Activated CD8-positive, alpha-beta memory T cell treated with anti-CD3 and anti-CD28 coated beads for 48 hours (primary cell): ENCODE data around the gene DSG3.

Source experiments
- DNase-seq, 3 experiments: peaks; one replicate each; pipeline ENCODE4 v3.0.0-alpha.2; 2020; ENCODE audit warnings: low read depth in 2 of 3, low spot score in 2 of 3

Gene DSG3, protein sequence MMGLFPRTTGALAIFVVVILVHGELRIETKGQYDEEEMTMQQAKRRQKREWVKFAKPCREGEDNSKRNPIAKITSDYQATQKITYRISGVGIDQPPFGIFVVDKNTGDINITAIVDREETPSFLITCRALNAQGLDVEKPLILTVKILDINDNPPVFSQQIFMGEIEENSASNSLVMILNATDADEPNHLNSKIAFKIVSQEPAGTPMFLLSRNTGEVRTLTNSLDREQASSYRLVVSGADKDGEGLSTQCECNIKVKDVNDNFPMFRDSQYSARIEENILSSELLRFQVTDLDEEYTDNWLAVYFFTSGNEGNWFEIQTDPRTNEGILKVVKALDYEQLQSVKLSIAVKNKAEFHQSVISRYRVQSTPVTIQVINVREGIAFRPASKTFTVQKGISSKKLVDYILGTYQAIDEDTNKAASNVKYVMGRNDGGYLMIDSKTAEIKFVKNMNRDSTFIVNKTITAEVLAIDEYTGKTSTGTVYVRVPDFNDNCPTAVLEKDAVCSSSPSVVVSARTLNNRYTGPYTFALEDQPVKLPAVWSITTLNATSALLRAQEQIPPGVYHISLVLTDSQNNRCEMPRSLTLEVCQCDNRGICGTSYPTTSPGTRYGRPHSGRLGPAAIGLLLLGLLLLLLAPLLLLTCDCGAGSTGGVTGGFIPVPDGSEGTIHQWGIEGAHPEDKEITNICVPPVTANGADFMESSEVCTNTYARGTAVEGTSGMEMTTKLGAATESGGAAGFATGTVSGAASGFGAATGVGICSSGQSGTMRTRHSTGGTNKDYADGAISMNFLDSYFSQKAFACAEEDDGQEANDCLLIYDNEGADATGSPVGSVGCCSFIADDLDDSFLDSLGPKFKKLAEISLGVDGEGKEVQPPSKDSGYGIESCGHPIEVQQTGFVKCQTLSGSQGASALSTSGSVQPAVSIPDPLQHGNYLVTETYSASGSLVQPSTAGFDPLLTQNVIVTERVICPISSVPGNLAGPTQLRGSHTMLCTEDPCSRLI

DNA sequence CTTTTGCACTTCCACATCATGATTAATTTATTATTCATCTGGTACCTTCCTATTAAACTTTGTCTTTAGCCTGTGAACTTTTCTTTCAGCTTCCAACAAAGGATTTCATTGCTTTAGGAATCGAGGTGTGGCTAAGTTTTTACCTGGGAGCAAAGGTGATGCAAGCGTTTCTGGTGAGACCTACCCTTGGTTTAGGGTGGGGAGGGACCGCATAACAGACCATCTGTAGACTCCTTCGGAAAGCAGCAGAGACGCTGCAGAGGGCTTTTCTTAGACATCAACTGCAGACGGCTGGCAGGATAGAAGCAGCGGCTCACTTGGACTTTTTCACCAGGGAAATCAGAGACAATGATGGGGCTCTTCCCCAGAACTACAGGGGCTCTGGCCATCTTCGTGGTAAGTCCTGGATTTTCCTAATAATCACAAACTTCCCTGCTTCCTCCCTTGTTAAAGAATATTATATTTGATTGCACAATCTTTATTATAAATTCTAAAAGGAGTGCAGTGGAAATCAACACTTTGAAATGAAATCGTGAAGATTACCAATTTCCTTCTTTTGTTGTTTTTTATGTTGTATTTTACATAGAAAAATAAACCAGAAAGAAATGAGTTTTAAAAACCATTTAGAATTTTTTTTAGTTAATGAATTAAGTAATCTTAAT, at the start of gene DSG3:
TSS of gene DSG3 (plus strand) at position 212 of the 662 bp plus-strand sequence. CDS start at position 349, 137 bp downstream.
- DNase-seq = no peak

DNA sequence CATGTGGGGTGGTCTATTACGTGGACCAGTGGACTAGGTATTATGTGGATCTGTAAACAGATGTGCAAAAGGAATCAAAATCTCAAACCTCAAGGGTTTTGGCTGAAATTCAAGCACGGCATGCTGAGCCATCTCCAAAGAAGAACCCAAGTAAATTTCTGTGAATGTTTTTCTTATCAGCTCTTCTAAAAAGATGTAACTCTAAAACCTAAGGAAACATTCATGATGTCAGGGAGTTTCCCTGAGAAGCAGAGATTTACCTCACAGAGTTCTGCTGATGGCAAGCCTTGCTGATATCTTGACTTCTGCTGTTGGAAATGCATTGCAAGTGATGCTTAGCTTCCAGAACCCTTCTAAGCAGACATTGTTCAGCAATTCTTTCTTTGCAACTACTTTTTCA, 49.4 kb upstream of the DSG3 start:
- no peak for DNase-seq

DNA sequence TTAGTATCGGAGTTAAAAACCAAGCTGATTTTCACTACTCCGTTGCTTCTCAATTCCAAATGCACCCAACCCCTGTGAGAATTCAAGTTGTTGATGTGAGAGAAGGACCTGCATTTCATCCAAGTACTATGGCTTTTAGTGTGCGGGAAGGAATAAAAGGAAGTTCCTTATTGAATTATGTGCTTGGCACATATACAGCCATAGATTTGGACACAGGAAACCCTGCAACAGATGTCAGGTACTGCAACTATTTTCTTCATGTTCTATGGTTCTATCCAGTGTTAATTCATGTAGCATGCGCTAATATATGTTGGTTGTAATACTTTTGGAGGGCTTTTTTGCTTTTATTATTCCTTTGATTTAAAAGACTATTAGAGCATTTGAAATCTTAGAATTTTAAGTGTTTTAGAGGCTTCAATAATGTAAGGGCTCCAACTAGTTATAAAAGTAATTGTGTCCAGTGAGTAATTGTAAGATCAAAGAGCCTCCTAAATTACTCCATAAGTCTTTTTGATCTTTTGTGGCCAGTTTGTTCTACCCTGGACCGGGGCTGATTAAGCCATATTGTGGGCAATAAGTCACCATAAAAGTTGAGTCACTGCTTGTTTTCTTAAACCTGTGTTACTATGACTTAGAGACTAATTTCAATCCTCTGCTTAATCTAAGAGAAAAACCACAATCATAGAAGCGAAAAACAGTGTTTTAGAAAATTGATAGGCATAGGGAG, 48.1 kb upstream of the DSG3 start:
- no peak for DNase-seq

DNA sequence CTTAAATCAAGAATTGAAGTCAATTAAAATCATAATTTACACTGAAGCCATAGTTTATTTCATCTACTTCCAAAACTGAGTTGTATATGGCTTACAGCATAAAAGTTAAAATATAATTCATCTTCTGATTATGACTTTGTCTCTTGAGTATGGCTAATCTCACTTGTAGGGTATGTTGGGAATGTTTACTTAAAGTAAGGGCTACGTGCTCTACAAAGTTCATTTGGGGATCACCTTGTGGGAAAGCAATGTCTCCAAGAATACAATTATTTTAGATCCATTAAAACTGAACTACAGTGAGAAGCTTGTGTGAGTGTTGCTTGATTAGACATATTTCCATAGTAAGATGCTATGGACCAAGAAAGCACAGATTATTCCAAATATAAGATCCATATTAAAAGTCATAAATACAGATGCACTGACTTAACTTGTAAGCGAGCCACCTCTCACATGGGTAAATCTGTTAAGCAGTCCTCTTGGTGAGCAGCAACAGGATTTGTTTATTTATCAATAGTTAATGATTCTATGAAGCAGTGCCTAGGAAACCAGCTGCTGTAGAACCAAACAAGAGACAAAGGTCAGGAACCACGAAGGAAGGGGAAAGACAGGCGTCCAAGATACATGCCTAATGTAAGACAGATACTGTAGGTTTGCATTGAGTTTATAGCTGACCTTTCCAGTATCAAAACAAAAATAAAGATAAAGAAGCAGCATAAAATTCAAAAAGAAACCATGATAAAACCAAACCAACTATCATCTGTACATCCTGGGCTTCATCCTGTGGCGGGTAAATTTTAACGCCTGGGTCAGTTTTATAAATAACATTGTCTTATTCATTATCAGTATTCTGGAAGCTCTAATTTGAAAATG, 46.1 kb upstream of the DSG3 start:
- DNase-seq = no peak

DNA sequence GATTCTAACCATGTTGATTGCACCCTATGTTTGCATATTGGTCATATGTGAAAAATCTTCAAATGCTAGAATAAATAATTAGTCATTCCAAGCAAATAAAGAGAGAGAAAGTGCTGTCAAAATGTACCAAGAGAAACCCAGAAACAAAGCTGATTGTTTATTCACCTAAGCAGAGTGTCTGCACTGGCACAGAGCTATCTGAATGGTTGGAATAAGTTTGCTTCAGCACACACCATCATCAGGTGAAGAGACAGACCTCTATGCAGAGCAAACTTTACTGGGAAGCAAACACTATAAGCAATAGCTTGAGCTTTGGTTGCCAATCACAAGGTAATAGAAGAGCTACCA, 45.5 kb upstream of the DSG3 start:
- no peak for DNase-seq

DNA sequence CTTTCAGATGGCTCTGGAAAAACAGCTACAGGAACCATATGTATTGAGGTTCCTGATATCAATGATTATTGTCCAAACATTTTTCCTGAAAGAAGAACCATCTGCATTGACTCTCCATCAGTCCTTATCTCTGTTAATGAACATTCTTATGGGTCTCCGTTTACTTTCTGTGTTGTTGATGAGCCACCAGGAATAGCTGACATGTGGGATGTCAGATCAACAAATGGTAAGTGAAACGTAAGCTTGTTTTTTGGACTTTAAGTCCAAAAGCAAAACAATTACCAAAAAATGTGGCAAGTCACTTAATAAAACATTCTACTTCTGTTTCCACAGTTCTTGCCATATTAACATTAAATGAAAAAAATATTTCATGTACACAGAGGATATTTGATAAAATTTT, 44.1 kb upstream of the DSG3 start:
- DNase-seq = no peak

DNA sequence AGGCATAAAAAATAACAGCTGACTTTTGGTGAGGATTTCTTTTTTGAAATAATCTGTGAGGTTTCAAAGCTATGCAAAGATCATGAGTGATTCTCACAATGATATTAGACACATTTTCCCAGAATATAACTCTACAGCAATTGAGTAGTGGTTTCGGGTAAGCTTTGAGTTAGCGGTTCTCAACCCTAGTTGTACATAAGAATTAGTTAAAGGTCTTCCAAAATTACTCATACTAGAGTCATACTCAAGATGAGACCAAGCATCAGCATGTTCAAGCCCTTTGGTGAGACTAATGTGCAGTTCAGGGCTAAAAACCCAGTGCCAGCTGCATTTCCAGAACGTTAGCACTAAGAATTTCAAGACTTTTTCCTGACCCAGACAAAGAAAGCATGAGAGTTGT, 39.9 kb upstream of the DSG3 start:
- DNase-seq = no peak

DNA sequence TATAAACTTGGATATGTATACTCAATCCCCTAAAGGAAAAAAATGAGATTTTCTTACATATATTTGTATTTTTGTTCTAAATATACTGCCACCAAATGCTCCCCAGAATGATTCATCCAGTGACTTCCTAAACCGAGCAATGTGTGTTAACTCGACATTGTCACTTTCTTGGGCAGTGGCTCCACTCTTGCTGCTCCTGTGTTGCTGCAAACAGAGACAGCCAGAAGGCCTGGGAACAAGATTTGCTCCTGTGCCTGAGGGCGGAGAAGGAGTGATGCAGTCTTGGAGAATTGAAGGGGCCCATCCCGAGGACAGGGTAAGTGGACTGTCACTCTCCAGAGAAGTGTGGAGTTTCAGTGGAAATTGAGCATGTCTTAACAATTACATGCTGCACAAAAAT, 38.3 kb upstream of the DSG3 start:
- no peak for DNase-seq

DNA sequence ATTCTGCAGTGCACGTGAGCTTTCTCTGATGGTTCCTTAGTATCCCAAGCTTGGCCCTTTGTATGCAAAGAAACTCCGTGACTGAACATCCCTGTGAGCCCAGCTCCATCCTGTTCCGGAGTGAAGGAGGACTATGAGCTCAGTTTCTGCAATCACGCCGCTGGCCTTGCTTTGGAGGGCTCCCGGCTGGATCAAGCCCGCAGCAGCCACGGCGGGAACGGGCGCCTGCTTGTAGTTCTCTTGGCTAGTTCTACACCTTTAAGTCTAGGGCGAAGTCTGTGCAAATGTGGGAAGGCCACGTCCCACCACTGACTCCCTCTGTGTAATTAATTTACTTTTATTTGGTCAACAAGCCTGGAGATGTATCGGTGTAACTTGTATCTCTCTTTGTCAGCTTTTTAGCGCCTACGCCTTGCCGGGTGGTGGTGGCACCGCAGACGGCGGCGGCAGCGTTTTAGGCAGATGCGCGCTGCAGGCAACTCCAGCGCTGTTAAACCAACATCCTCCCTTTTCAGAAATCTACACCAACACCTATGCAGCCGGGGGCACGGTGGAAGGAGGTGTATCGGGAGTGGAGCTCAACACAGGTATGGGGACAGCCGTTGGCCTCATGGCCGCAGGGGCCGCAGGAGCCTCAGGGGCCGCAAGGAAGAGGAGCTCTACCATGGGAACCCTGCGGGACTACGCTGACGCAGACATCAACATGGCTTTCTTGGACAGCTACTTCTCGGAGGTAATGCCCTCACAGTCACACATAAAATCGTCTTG, 36.6 kb upstream of the DSG3 start:
- DNase-seq = no peak

DNA sequence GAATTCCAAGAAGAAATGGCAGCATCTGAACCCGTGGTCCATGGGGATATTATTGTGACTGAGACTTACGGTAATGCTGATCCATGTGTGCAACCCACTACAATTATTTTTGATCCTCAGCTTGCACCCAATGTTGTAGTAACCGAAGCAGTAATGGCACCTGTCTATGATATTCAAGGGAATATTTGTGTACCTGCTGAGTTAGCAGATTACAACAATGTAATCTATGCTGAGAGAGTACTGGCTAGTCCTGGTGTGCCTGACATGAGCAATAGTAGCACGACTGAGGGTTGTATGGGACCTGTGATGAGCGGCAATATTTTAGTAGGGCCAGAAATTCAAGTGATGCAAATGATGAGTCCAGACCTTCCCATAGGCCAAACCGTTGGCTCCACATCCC, 34.4 kb upstream of the DSG3 start:
- DNase-seq = no peak

DNA sequence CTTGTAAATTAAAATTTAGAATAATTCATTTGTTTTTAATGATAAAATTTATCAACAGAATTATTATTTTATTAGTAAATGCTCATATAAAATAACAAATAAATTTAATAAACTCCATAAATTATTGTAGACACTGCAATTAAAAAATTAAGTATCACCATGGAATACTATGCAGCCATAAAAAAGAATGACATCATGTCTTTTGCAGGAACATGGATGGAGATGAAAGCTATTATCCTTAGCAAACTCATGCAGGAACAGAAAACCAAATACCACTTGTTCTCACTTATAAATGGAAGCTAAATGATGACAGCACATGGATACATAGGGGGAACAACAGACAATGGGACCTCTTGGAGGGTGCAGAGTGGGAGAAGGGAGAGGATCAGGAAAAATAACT, 29.7 kb upstream of the DSG3 start:
- no peak for DNase-seq

DNA sequence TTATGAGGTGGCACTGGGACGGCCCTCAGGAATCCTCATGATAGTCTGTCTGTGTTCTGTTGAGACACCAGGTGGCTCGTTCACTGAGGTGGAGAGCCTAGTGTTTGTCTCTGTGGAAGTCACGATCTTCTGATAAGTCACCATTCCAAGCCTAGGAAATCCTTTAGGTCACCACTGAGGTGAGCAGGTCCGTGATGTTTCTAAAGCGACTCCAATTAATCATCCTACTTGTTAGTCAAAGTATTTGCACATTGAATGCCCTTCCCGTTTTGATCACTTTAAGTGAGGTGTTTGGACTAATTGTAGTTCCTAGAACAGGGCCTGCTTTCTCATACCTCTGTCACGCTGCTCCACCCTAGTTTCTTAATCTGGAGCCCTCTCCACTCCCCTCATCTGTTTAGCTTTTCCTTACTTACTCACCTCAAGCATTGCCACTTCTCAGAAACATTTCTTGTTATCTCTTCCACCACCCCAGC, 28.0 kb upstream of the DSG3 start:
- no peak for DNase-seq

DNA sequence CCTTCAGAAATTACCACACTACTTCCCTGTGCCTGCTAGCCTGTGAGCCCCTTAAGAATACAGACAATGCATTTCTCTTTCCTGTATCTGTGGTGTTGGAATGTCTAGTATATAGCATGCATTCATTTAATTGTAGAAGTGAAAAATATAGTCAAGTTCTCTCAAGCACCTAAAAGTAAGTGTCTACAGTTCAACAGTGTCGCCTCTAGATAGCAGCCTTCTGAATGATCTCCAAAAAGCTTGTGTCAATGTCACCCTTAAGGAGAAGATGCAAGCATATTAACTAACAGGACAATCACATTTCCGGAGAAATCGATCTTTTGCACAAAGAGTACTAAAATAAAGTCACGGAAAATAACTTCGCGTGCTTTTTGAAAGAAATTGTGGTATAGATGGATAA, 27.5 kb upstream of the DSG3 start:
- DNase-seq = no peak

DNA sequence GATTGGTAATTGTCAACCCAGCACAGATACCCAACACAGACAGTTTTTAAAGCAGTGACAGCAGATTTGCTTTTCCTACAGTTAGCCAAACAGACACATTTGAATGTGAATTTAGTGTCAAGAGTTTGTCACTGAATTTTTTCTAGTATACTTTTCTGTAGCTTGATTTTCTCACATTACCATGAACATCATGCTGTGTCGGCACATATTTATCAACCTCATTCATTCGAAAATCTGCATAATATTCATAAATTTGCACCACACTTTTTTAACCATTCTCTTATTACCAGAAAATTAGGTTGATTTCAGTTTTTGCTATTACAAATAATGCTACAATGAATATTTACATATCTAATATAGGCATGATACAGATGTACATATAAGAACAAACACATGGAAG, 27.0 kb upstream of the DSG3 start:
- no peak for DNase-seq

DNA sequence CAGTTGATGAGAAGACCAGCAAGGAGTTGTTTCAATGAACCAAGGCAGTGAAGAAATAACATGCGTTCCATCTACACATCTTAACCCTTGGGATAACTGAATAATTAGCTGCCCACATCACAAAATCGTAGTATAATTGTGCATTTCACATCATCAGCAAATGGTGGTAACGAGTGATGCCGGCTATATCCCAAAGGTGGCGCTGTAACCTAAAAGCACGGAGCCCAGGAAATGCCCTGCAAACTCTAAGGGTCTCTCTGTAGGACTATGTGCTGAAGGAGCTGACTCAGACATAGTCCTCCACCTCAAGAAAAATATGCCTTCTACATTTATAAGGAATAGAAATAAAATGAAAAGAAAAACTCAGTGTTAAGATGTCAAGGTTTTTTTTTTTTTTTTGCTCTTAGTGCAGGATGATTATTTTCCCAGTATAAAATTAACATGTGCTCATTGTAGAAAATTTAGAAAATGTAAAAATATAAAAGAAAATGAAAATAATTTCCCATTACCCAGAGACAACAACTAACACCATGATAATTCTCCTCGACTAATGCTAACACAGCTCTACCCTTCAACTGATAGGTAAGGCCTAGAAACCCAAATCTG, 23.1 kb upstream of the DSG3 start:
- DNase-seq = no peak

DNA sequence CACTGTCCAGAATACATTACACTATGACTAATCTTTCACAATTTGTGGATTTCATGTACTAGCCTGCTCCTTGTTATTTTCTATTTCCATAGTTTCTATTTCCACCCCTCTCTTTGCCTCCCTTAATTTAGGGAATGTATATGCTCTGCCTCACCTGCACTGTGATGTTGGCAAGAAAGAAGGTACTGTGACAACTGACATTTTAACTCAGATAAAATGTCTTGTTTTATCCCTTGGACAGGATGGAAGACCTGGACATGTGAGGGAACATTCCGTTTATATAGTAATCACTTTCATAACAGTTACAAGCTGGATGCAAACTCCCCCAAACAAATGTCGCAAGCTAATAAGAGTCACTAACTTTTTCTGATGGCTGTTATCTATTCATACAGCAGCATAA, 21.5 kb upstream of the DSG3 start:
- DNase-seq = no peak

DNA sequence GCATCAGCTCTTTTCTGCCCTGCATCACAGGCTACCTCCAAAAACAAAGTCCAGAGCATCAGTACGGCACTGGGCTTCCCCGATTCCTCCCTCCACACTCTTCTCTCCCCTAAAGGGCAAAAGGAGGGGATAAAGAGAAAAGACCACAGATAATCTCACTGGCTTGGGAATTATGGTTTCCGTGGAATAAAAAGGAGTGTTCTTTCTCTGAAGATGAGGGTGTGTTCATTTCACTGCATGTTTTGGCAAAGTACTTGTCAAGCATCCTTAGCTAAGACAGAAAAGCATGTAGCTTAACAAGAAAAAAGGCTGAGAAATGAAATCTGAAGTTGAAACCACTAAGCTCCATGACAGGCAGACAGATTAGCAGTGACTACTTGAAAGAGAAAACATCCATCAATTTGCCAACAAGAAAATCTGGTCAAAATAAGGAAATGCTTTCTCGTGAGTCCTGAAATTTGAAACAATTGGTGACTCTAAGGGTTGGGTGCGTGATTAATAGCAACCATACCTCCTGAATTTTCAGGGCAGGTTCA, 20.6 kb upstream of the DSG3 start:
- no peak for DNase-seq

DNA sequence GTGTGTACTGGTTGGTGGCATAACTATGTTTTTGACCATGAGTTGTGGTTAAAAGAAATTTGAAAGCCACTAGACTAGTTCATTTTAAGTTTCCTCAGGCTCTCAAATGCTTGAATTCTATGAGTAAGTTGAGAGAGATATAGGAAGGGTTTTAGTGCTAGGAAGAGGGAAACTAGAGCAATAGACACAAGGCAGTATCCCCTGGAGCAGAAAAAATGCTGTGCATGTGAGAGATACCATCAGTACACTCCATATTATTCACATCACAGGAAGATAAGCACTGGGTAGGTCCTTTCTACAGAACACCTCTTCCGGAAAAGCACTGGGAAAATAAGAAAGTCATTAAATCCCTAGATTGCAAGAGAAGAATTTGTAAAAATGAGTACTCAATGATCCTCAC, 19.3 kb upstream of the DSG3 start:
- no peak for DNase-seq

DNA sequence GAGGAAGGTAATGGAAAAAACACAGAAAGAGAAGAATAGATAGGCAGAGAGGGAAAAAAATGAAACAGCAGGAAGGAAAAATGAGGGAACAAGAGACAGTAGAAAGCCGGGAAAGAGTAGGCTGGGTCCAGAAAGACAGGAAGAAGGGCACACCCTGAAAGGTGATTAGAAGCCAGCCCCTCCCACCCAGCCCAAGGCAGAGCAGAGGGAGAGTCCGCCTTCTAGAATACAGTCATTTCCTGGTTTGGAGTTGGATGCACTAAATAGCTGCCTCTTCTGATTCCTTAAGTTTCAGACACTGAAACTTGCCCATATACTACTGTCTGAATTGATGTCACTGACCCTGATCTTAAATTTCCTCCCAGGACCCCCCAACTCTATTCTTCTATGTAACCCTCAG, 17.9 kb upstream of the DSG3 start:
- no peak for DNase-seq
